ENCODE results near the gene MRPL24.

DNA sequence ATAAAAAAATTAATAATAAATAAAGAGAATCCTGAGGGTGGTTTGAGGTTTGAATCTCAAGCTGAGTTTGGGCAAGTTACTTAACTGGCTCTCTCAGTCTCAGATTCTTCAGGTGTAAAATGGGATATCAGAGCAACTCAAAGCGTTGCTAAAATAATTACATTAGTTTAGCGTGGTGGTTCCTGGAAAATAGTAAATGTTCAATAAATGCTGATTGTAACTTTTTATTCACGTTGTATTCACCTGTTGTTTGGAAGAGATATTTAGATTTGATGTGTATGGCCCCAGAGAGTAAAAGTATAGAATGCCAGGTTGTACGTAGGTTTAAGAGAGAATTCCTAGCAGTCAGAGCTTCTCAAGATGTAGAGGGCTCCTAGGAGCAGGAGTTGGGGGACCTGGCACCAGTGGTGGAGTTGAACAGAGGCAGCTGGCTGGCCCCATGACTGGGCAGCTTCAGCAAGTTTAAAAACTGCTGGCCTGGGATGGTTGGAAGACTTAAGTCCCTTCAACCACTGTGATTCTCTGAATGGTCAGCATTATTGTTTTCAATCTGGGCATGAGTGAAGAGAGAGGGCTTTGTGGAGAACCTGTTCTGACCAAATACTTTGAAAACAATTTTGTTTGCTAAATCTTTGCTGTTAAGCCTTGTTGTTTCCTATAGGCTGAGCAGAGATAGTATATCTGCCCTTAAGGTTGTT lies 48.9 kb upstream of the MRPL24 start:
- TF ChIP-seq, protein P1, sequence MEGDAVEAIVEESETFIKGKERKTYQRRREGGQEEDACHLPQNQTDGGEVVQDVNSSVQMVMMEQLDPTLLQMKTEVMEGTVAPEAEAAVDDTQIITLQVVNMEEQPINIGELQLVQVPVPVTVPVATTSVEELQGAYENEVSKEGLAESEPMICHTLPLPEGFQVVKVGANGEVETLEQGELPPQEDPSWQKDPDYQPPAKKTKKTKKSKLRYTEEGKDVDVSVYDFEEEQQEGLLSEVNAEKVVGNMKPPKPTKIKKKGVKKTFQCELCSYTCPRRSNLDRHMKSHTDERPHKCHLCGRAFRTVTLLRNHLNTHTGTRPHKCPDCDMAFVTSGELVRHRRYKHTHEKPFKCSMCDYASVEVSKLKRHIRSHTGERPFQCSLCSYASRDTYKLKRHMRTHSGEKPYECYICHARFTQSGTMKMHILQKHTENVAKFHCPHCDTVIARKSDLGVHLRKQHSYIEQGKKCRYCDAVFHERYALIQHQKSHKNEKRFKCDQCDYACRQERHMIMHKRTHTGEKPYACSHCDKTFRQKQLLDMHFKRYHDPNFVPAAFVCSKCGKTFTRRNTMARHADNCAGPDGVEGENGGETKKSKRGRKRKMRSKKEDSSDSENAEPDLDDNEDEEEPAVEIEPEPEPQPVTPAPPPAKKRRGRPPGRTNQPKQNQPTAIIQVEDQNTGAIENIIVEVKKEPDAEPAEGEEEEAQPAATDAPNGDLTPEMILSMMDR (IDR thresholded peaks at IDR 0.05 in 2 of 3, conservative IDR thresholded peaks at IDR 0.05 in 1 of 3; ENCODE audit: insufficient read depth in 2 of 3, low read depth in 1 of 3, low read length in 3 of 3): no peak
- TF ChIP-seq KLF16 (IDR thresholded peaks at IDR 0.05) (no peak), MAZ (CRISPR knock-in tag; conservative IDR thresholded peaks at IDR 0.05 in 1 of 2, IDR thresholded peaks at IDR 0.05 in 1 of 2) (no peak), DNMT1 (IDR thresholded peaks at IDR 0.05) (no peak), RBM17 (IDR thresholded peaks at IDR 0.05; ENCODE audit: borderline replicate concordance, low read depth, low read length) (no peak)
- TF ChIP-seq, protein P2, sequence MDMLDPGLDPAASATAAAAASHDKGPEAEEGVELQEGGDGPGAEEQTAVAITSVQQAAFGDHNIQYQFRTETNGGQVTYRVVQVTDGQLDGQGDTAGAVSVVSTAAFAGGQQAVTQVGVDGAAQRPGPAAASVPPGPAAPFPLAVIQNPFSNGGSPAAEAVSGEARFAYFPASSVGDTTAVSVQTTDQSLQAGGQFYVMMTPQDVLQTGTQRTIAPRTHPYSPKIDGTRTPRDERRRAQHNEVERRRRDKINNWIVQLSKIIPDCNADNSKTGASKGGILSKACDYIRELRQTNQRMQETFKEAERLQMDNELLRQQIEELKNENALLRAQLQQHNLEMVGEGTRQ (CRISPR knock-in tag; IDR thresholded peaks at IDR 0.05): no peak
- TF ChIP-seq, protein P3, sequence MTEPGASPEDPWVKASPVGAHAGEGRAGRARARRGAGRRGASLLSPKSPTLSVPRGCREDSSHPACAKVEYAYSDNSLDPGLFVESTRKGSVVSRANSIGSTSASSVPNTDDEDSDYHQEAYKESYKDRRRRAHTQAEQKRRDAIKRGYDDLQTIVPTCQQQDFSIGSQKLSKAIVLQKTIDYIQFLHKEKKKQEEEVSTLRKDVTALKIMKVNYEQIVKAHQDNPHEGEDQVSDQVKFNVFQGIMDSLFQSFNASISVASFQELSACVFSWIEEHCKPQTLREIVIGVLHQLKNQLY (CRISPR knock-in tag; conservative IDR thresholded peaks at IDR 0.05): no peak
